HG03558 (cell line): ENCODE results near the gene CCR6.

Experiments
- ATAC-seq: cut with Tn5 transposase; IDR thresholded peaks from one replicate; pipeline ENCODE4 v1.9.1; 2021; ENCODE audit warnings: moderate number of reproducible peaks; ENCODE audit not compliant: unreplicated experiment; ENCODE audit errors: extremely low read depth

Gene CCR6

GRCh38 chr6:167097770-167098169 lies 25.1 kb upstream of the CCR6 start:
- ATAC-seq: no peak

- no peak for ATAC-seq
These were observed 24.1 kb upstream of the CCR6 start for GRCh38 chr6:167098825-167099225.

DNA sequence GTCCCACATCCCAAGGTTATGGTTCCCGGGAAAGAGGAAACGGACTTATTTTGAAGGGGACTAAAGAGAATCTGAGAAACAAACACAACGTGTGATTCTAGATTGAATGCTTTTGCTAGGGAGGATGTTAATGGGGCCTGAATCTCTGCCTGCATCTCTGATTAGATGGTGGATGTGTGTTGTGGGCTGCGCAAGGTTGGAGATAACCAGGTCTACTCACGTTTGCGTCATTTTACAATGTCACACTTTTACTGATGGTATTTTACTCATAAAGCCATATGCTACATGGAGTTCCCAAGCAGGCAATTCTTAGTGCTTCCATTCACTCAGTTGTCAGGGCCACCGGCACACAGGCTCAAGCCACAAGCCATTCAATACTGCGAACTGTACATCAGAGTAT lies 23.2 kb upstream of the CCR6 start:
- no peak for ATAC-seq

- ATAC-seq: no peak
These were observed 22.6 kb upstream of the CCR6 start for GRCh38 chr6:167100241-167100674.

- ATAC-seq: no peak
These were observed 20.6 kb upstream of the CCR6 start for GRCh38 chr6:167102318-167102717.

DNA sequence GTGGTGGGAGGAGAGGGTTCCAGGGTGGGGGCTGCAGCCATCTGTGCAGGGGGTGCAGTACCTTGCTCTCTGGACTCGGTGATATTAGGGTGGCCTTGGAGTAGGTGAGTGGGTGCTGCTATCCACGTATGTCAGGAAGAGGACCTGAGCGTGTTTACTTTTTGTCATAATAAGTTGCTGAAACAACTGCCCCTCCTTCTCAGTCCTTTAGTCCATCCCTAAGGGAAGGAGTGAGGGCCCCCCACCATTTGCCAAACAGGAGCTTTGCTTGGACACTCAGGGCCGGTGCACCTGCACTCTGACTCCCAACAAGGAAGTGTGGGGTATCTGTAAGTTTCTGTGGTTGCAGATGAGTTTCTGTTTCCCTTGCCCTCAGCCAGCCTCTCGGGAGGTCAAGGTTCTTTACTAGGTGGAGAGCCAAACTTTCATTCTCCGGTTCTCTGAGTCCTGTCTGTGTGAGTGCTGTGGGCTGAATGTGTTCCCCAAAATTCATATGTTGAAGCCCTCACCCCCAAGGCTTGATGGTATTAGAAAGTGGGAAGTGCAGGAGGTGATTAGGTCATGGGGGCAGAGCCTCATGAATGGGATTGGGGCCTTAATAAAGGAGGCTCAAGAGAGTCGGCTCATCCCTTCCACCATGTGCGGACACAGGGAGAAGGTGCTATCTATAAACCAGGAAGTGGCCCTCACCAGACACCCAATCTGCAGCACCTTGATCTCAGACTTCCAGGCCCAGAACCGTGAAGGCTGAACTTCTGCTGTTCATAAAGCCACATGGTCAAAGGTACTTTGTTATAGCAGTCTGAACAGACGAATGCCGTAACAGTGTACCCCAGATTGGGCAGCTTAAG lies 19.6 kb upstream of the CCR6 start:
- ATAC-seq: peak; percentile 95

- no peak for ATAC-seq
These were observed 18.5 kb upstream of the CCR6 start for GRCh38 chr6:167104388-167104787.

GRCh38 chr6:167105060-167105459 lies 17.8 kb upstream of the CCR6 start:
- ATAC-seq: no peak

GRCh38 chr6:167106406-167106805 lies 16.5 kb upstream of the CCR6 start:
- no peak for ATAC-seq

- no peak for ATAC-seq
These were observed 15.1 kb upstream of the CCR6 start for GRCh38 chr6:167107787-167108186.

GRCh38 chr6:167108278-167108677 lies 14.6 kb upstream of the CCR6 start:
- no peak for ATAC-seq

- ATAC-seq: no peak
These were observed 13.2 kb upstream of the CCR6 start for GRCh38 chr6:167109651-167110050.

DNA sequence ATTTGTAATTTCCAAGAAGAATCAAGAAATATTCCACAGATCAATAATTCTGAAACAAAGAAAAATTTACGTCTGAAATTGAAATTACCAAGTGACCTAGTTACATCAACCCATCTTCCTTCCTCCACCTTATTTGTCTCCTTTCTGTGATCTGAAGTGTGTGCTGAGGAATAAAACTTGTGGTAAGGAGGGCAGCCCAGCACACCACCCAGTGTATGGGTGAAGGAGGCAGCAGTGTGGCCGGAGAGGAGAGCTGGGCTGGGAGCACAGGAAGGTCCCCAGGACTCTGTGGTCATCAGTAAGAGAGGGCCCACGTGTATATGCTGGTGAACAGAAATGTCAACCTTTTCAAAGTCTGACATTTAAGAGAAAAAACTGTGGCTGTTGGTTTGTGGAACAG lies 11.3 kb upstream of the CCR6 start:
- ATAC-seq: no peak

- ATAC-seq: no peak
These were observed 10.5 kb upstream of the CCR6 start for GRCh38 chr6:167112421-167112820.

- ATAC-seq: peak; percentile 54
These were observed 9.7 kb upstream of the CCR6 start for GRCh38 chr6:167113047-167113754.

DNA sequence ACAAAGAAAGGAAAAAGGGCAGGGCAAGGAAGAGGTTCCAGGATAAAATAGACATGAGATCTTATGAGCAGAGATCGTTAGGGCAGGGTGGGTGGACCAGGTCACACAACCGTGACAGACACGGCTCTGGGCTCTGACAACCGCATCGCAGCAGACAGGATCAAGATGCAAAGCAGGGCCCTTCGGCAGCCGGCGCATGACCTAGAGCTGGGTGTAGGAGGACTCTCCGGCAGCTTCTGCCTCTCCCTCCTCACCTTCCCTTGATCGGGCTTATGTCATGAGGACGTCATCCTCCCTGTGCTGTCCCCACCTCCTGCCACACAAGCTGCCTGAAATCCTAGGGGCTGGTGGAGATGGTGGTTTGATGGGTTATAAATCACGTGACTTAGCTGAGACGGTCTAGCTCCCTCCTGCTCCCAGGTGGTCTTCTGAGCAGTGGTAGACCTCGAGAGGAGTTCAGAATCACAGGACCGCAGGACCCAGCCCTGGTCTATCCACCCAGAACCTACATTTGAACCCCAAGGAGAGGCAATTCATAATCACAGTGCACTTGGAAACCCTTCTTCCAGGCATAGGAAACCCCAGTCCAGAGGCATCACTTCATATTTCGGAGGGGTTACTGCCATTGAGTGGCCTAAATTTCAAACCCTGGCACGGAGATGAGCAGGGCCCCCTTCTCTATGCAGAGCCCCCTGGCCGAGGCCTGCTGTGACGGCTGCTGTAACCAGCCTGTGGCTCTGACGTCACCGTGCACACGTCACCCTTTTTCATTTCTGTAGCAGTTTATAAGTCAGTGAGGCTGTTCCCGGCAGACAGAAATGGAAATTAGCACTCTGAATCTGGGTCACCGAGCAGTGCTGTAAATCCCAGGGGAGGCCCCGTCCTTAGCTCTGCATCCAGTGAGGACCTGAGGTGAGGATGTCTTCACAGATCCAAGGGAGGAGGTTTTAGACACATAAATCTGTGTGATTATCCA lies 8.7 kb upstream of the CCR6 start:
- ATAC-seq: peak; percentile 63

GRCh38 chr6:167115054-167115453 lies 7.8 kb upstream of the CCR6 start:
- ATAC-seq: no peak

GRCh38 chr6:167116109-167116837 lies 6.6 kb upstream of the CCR6 start:
- ATAC-seq: no peak

DNA sequence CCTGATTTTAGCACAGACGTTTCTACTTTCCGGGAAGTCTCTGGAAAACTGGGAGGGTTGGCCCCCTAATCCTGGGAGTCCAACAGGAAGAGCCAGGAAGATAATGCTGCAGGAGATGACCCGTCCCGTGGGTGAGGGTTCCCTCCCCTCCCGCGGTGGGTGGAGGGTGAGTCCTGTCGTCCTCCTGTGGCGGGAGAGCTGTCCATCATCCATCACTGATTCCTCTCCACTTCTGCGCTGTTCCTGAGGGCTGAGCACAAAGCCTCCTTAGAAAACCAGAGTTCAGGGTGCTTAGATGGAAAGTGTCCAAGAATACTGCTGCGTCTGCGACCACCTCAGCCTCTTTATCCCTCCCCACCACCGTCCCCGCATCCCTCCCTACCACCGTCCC lies 6.1 kb upstream of the CCR6 start:
- ATAC-seq: no peak

- no peak for ATAC-seq
These were observed 4.9 kb upstream of the CCR6 start for GRCh38 chr6:167118006-167118405.
